HG02852 (cell line): ENCODE results near the gene GPX3.

ENCODE experiments used
- ATAC-seq: cut with Tn5 transposase; IDR thresholded peaks from one replicate; pipeline ENCODE4 v1.9.1; 2021; ENCODE audit warnings: mild to moderate bottlenecking, moderate library complexity; ENCODE audit not compliant: unreplicated experiment

Gene GPX3

GRCh38 chr5:151033217-151033934 lies 13.0 kb downstream of the GPX3 start:
- no peak for ATAC-seq

GRCh38 chr5:151034422-151035379 lies 14.3 kb downstream of the GPX3 start:
- ATAC-seq: no peak

- ATAC-seq: no peak
Observed at GRCh38 chr5:151036556-151036955, 16.2 kb downstream of the GPX3 start.

- no peak for ATAC-seq
Observed at GRCh38 chr5:151037561-151038411, 17.4 kb downstream of the GPX3 start.

- no peak for ATAC-seq
Observed at GRCh38 chr5:151038412-151038745, 18.0 kb downstream of the GPX3 start.

- ATAC-seq: no peak
Observed at GRCh38 chr5:151038801-151039238, 18.4 kb downstream of the GPX3 start.

GRCh38 chr5:151039665-151040064 lies 19.3 kb downstream of the GPX3 start:
- no peak for ATAC-seq

- ATAC-seq: no peak
Observed at GRCh38 chr5:151040211-151040747, 19.9 kb downstream of the GPX3 start.

- ATAC-seq: no peak
Observed at GRCh38 chr5:151041577-151042268, 21.3 kb downstream of the GPX3 start.

- ATAC-seq: no peak
Observed at GRCh38 chr5:151042453-151043093, 22.2 kb downstream of the GPX3 start.

GRCh38 chr5:151047814-151048425 lies 27.5 kb downstream of the GPX3 start:
- ATAC-seq: no peak

GRCh38 chr5:151048526-151048925 lies 28.1 kb downstream of the GPX3 start:
- no peak for ATAC-seq

GRCh38 chr5:151051066-151051930 lies 30.9 kb downstream of the GPX3 start:
- peak; percentile 65 for ATAC-seq

GRCh38 chr5:151051931-151052608 lies 31.7 kb downstream of the GPX3 start:
- ATAC-seq: no peak

GRCh38 chr5:151052836-151053235 lies 32.4 kb downstream of the GPX3 start:
- ATAC-seq: no peak

GRCh38 chr5:151053796-151054462 lies 33.5 kb downstream of the GPX3 start:
- ATAC-seq: no peak

GRCh38 chr5:151054709-151055108 lies 34.3 kb downstream of the GPX3 start:
- ATAC-seq: no peak
